H1 (cell line): Measurements from ENCODE around the gene TFCP2. TPM values are rescaled to one million over a fixed set of nuclear protein-coding genes. Genes with fewer than 3 reads are reported as not detected.

Experiments
- NANOG ChIP-seq: IDR thresholded peaks from 2 replicates; pipeline ENCODE4 v1.6.1; 2011; ENCODE audit warnings: low read length, low read depth, mild to moderate bottlenecking, inconsistent platforms; ENCODE audit not compliant: insufficient read depth, poor library complexity, severe bottlenecking
- SRF ChIP-seq: IDR thresholded peaks from 2 replicates; pipeline ENCODE4 v1.6.1; 2011; ENCODE audit warnings: mild to moderate bottlenecking, low read depth, low read length, moderate library complexity
- polyA plus RNA-seq, 7 experiments: library from polyadenylated mRNA; depleted of rRNA in 3 of 7; stranded (reverse) in 5 of 7; unstranded in 2 of 7; fragments of >200 nt in 5 of 7; fragments of 200-250 nt in 2 of 7; gene quantifications; 1 replicate in 5 of 7; 2 replicates in 1 of 7; 4 replicates in 1 of 7; pipeline versions ENCODE4 v1.2.1 to v1.2.3, GENCODE V29; 2011 to 2013; ENCODE audit warnings: missing spikeins in 2 of 7, mixed read lengths in 2 of 7
- total RNA-seq: library from RNA; stranded (reverse); fragmentation: NEBNext Ultra II Directional; extraction: Animal tissue kit (Norgen Biotek cat#: 25700); gene quantifications from 2 replicates; pipeline ENCODE4 v1.2.1, GENCODE V29; 2021

TFCP2 gene
- total and polyA plus RNA-seq, 2 of the 8 experiments (the other 6 are each of a cell fraction or from before 2014, with no cell fraction given), result 19.8 to 49.2 TPM

- TF ChIP-seq SRF (no peak), NANOG (no peak)
Observed at GRCh38 chr12:51192284-51192671, 19.3 kb upstream of the TFCP2 start (continued).
